HG02884 (cell line): ENCODE data around the gene CHTF18.
"Not testable (repeated sequence)": the region's sequence is repeated elsewhere in the genome, so short reads cannot be mapped to it uniquely, and the experiment has no call there.

ENCODE experiments used
- ATAC-seq: cut with Tn5 transposase; IDR thresholded peaks from one replicate; pipeline ENCODE4 v1.9.1; 2021; ENCODE audit warnings: mild to moderate bottlenecking, moderate library complexity; ENCODE audit not compliant: unreplicated experiment

The CHTF18 gene

GRCh38 chr16:774086-775001 lies 14.1 kb upstream of the CHTF18 start:
- no peak for ATAC-seq

DNA sequence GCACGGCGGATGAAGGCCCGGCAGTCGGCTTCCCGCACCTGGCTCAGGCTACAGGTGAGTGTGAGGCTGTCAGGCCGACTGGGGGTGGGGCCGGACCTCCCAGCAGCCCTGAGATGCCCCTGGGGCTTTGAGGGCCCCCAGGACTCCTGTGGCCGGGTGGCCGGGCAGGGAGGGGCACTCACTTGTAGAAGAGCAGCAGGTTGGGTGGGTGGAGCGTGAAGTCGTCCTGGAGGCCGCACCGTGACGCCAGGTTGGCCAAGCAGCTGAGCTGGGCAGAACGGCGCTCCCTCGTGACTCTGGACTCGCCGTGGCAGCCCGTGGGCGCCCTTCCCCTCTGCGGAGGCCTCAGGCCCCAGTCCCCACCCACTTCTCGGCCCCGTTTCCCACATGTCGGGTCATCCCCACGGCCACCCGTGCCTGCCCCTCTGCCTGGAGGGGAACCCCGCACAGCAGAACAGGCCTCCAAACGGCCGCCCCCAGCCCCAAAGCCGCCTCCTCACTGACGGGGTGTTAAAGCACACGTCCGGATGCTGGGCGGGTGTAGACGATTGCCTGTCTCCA lies 13.1 kb upstream of the CHTF18 start:
- no peak for ATAC-seq

GRCh38 chr16:776298-776697 lies 12.1 kb upstream of the CHTF18 start:
- ATAC-seq = not testable (repeated sequence)

- no peak for ATAC-seq
Measured at GRCh38 chr16:776824-777223, 11.6 kb upstream of the CHTF18 start.

GRCh38 chr16:777826-778225 lies 10.6 kb upstream of the CHTF18 start:
- no peak for ATAC-seq

DNA sequence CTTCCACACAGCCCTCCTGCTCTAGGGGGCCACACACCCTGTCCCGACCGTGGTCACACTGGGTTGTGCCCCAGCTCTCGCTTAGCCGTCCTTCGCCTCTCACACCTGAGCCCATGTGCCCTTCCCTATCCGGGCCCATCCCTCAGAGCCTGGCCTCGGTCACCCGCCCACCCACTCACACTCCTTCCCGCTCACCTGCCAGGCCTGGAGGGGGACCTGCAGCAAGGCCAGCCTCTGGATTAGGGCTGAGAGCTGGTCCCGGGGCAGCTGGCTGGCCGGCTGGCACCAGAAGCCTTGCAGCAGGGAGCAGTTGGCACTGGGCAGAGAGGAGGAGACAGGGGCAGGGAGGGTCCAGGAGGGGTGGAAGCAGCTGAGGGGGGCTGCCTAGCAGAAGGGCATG lies 10.0 kb upstream of the CHTF18 start:
- ATAC-seq = no peak

- ATAC-seq = no peak
Measured at GRCh38 chr16:778909-779527, 9.4 kb upstream of the CHTF18 start.

GRCh38 chr16:779561-779960 lies 8.9 kb upstream of the CHTF18 start:
- ATAC-seq = no peak

GRCh38 chr16:780296-780695 lies 8.1 kb upstream of the CHTF18 start:
- no peak for ATAC-seq

DNA sequence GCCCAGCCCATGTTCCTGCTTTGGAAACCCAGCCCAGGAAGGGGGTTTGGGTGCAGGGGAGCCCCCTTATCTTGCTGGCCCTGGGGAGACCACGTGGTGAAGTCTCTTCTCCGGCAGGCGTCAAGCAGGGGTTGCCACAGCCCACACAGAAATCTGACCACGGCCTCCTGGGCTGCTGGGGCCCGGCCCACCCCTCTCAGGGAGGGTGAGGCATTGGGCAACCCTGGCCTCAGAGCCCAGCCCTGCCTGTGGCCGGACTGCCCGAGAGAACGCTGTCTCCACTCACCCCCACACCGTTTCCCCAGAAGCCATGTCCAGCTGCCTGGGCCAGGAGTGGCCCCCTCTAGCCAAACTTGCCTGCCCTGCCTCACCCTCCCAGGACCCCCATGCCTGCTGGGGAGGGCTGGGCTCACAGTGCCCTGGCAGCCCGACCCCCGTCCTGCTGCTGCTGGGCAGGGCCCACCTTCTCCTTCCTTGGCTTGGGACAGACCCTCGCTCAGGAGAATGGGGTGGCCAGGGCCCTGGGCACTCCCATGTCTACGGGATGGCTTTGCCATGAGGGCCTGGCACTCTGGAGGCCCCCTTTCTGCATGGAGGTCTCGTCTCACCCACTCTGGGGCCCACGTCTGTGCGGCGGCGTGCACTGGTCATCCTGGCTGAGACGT lies 6.9 kb upstream of the CHTF18 start:
- no peak for ATAC-seq

DNA sequence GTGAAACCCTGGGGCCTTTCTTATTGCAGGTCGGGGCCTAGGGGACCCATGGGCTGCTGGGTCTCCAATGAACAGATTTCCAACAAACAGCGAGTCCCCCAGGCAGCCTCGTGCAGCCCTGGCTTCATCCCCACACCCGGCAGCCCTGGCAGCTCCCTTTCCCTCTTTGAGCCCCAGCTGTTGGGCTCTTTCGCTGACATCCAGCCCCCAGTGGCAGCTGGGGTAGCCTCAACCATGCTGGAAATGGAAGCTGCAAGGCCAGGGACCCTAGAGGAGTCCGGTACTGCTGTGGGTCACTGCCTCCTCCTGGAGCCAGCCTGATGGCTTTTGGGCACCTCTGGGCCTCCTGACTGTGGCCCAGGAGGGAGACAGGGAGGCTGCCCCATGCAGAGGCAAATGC lies 6.2 kb upstream of the CHTF18 start:
- no peak for ATAC-seq

- ATAC-seq = no peak
Measured at GRCh38 chr16:782766-783403, 5.5 kb upstream of the CHTF18 start.

- ATAC-seq = no peak
Measured at GRCh38 chr16:783404-784161, 4.8 kb upstream of the CHTF18 start.

DNA sequence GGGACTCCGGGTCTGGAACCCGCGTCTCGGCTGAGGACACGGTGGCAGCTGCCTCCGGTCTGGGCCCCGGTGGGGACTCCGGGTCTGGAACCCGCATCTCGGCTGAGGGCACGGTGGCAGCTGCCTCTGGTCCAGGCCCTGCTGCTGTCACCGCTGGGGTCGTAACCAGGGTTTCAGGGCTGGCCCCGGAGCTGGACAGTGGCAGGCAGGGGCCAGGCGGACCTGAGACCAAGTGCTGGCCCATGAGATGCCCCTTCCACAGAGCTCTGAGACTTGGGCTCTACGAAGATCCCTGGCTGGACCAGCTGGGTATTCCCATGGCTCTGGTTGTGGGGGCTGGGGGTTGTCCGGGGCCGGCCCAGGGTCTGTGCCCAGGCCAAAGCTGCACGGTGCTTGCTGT lies 4.0 kb upstream of the CHTF18 start:
- no peak for ATAC-seq

DNA sequence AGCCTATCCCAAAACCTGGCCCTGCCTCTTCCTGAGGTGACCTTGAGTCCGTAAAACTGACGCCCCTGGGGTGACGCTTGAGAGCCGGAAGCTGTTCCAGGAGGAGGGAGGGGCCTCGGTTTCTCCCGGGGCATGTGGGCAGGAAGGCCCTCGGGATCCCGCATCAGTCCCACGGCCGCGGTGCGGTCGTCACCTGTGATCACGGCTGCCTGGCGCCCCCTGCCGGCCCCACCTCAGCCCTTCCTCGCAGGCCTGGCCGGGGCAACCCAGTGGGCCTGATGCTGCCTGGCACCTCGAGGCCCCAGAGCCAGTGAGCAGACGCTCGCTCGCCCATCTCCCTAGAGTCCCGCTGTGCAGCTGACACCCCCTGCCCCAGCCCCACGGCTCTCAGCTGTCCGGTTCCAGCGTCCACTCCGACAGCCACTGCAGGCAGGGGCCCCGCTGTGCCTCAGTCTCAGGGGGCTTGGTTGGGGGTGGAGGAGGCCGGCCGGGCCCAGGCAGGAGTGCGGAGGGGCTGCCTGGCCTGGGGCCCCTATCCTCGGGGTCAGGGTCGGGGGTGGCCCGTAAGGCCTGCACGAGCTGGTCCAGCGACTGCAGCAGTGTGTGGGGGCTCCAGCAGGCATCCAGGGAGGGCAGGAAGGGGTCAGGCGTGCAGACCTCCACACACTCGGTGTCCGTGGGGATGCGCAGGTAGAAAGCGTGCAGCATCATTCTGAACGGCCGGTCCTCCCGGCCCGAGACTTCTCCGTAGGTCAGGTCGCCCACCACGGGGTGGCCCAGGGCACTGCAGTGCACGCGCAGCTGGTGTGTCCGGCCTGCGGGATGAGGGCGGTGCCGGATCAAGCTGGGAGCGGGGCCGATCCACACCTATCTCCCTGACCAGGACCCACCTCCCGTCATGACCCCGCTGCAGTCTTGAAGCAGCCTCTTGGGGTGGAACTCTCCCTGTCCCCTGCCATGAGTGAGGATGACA lies 2.6 kb upstream of the CHTF18 start:
- no peak for ATAC-seq

GRCh38 chr16:787321-787966 lies 976 bp upstream of the CHTF18 start:
- no peak for ATAC-seq

GRCh38 chr16:787978-788398 lies 432 bp upstream of the CHTF18 start, which contains the start of gene RPUSD1:
RPUSD1 (minus strand) TSS chr16:788381; CDS start chr16:787737, 644 bp downstream.
- peak; percentile 16 for ATAC-seq

- no peak for ATAC-seq
Measured at GRCh38 chr16:789191-789850, 901 bp downstream of the CHTF18 start.
